Esophagus (tissue), 2 donors: Measurements from ENCODE around the gene ISL2. TPM values are rescaled to one million over a fixed set of nuclear protein-coding genes. Genes with fewer than 3 reads are reported as not detected.

Source experiments
- H3K27ac ChIP-seq, 2 donors: one replicate each; pipeline ENCODE4 v1.5.1; 2013; ENCODE audit warnings: low read depth in 2 of 2, mild to moderate bottlenecking in 2 of 2, inconsistent platforms in 1 of 2, low read length in 1 of 2, moderate library complexity in 1 of 2
- H3K27me3 ChIP-seq, 2 donors: one replicate each; pipeline ENCODE4 v1.6.1; 2013; ENCODE audit warnings: low read length in 2 of 2, control low read depth in 1 of 2, mild to moderate bottlenecking in 1 of 2; ENCODE audit not compliant: insufficient read depth in 2 of 2, control insufficient read depth in 1 of 2
- H3K36me3 ChIP-seq, 2 donors: one replicate each; pipeline ENCODE4 v1.6.1; 2013; ENCODE audit warnings: low read length in 1 of 2; ENCODE audit not compliant: control insufficient read depth in 2 of 2, insufficient read depth in 2 of 2
- H3K4me1 ChIP-seq, 2 donors: one replicate each; pipeline ENCODE4 v1.6.1; 2013; ENCODE audit warnings: low read length in 1 of 2; ENCODE audit not compliant: control insufficient read depth in 2 of 2, insufficient read depth in 2 of 2
- H3K4me3 ChIP-seq, 2 donors: one replicate each; pipeline ENCODE4 v1.5.1; 2013; ENCODE audit warnings: low read length in 2 of 2, mild to moderate bottlenecking in 2 of 2, low read depth in 1 of 2, moderate library complexity in 1 of 2
- H3K9me3 ChIP-seq, 2 donors: one replicate each; pipeline ENCODE4 v1.6.1; 2013; ENCODE audit warnings: mild to moderate bottlenecking in 2 of 2, low read depth in 1 of 2, low read length in 1 of 2, moderate library complexity in 1 of 2; ENCODE audit not compliant: control insufficient read depth in 2 of 2, insufficient read depth in 1 of 2
- WGBS, 2 donors: extraction: QIAGEN DNeasy Blood & Tissue Kit; methylation state at CpG; one replicate each; pipeline ENCODE4 v1.1.7; 2013; 5-methylcytosine and 5-hydroxymethylcytosine counted together
- polyA plus RNA-seq, 2 donors: library from polyadenylated mRNA; stranded (reverse); fragments of 200-250 nt; gene quantifications; one replicate each; pipeline ENCODE4 v1.2.3, GENCODE V29; 2013
- donor health status: healthy with polysubstance abuse.
- donor health status: Bipolar disorder and iron deficiency.

Gene ISL2
- polyA plus RNA-seq, 2 donors, result 0.24 TPM

DNA sequence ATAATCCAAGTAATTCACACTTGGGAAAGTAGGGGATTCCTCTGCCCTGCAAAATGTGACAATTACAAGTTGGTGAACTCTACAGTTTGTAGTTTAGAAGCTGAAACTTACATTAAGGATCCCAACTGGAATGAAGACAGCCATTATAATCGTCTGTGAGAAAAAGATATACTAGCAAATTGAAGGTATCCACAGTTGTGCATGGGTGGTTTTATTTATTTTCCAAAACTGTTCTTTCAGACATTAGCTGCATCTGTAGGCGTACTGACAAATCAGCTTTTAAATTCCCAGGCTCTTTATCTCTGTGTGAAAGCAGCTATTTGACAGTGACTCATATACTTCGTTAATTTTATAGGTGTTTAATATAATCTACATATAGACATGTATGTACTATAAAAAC is 12.5 kb upstream of the ISL2 start:
- H3K4me1 ChIP-seq, result no peaks in the 10 kb centered on the region
- H3K36me3 ChIP-seq, result no peaks in the 10 kb centered on the region
- H3K27me3 ChIP-seq, result peaks cover 0 to 4% of the 10 kb centered on the region in 2 donors
- no peak overlapping the region for H3K27ac ChIP-seq
- H3K4me3 ChIP-seq, result no peak overlapping the region
- WGBS, 2 donors, result 63 to 65% methylated on average over 3 of the region's 3 CpGs
- H3K9me3 ChIP-seq, result no peaks in the 10 kb centered on the region

DNA sequence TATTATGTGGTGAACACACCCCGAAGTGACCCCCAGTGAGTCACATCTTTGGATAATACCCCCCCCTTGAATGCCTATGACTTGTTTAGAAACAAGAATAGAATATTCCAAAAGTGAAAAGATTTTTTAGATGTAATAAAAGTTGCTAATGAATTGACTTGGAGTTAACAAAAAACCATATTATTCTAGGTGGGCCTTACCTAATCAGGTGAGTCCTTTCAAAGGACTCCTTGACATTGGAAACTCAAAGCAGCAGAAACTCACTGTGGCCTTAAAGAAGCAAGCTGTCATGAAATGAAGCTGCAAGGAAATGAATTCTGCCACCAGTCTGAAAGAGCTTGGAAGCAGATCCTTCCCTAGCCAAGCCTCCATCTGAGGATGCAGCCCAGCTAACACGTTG is 10.9 kb upstream of the ISL2 start:
- WGBS, 2 donors, result 73 to 81% methylated on average over 2 of the region's 2 CpGs
- Histone ChIP-seq H3K27ac (no peak overlapping the region), H3K36me3 (no peaks in the 10 kb centered on the region), H3K27me3 (peaks cover 0 to 4% of the 10 kb centered on the region in 2 donors), H3K4me1 (no peaks in the 10 kb centered on the region), H3K4me3 (no peak overlapping the region), H3K9me3 (no peaks in the 10 kb centered on the region)

DNA sequence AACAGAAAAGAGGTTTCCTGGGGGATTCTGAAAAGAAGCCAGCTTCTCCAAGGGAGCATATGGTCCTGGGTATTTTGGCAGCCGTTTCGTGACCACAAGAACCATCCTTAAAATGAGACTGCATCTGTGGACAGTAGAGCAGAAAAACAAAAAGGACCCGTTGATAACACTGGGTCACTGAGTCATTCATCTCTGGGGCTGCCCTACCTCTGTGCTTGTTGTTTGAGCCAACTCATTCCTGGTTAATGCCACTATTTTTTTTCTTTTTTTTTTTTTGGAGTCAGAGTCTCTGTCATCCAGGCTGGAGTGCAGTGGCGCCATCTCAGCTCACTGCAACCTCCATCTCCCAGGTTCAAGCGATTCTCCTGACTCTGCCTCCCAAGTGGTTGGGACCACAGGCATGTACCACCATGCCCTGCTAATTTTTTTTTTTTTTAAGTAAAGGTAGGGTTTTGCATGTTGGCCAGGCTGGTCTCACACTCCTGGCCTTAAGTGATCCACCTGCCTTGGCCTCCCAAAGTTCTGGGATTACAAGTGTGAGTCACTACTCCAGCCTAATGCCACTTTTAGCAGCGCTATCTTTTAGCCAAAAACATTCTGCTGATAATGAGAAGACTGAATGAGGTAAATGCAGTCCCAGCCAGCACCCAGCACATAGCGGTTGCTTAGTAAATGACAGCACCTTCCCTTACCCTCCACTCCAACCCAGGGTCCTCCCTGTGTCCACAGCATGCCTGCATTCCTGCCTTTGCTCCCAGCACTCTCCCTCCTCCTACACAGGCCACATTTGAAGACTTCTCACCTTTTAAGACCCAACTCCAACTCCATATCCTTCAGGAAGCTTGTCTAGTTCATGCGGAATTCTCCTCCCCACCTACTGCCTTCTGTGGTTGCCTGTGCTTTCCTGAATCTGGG is 9.1 kb upstream of the ISL2 start:
- no peaks in the 10 kb centered on the region for H3K4me1 ChIP-seq
- WGBS, 2 donors, result 75 to 81% methylated on average over 8 of the region's 8 CpGs
- H3K27me3 ChIP-seq, result peaks cover 0 to 4% of the 10 kb centered on the region in 2 donors

DNA sequence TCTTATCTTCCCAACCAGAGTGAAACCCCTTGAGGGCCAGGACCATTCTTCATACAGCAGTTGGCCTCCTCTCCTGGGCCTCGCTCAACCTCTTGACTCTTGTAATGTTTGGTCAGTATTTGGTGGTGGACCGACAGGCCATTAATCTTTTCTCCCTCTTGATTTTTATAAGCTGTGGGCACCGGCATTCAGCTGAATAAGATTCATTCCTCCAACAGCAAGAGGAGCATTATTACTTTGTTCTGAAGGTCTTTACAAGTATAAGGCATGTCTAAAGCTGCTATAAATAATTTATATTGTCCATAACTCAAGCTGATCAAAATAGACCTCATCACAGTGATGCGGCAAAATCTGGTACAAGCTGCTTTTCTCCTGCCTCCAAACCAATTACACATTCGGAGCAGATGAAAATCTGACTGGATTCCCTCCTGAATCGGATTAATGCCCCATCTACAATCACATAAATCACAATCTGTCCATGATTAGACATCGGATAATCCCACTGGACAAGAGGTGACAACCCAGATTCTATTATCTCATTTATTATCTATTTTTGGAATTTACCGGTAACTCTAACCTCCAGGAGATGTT is 8.4 kb upstream of the ISL2 start:
- Histone ChIP-seq H3K36me3 (no peaks in the 10 kb centered on the region), H3K4me3 (no peak overlapping the region), H3K4me1 (no peaks in the 10 kb centered on the region), H3K27me3 (no peaks in the 10 kb centered on the region), H3K9me3 (no peaks in the 10 kb centered on the region), H3K27ac (no peak overlapping the region)
- 86 to 87% methylated on average over 8 of the region's 8 CpGs for WGBS, 2 donors

More for the DNA sequence above, 9.1 kb upstream of the ISL2 start:
- H3K27ac ChIP-seq, result no peak overlapping the region
- no peak overlapping the region for H3K4me3 ChIP-seq
- H3K9me3 ChIP-seq, result no peaks in the 10 kb centered on the region
- no peaks in the 10 kb centered on the region for H3K36me3 ChIP-seq

DNA sequence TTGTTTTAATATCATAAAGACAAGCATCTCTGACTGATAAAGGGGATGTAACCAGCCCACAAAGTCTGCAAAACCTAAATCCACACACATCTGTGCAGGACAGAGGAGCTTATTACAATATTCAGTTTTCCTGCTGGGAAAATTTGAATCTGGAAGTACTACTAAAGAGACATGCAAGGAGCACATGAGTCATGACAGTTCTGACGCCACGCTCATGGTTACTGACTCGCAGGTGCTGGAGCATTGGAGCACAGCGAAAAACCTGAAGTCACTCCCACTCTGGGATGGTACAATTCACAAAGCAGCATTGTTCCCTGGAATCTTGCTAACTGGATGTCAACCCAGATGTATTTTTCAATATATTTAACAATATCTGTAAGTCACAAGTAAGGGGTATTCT is 7.6 kb upstream of the ISL2 start:
- no peaks in the 10 kb centered on the region for H3K9me3 ChIP-seq
- no peak overlapping the region for H3K4me3 ChIP-seq
- H3K27me3 ChIP-seq, result no peaks in the 10 kb centered on the region
- no peak overlapping the region for H3K27ac ChIP-seq
- H3K36me3 ChIP-seq, result no peaks in the 10 kb centered on the region
- 64 to 74% methylated on average over 4 of the region's 4 CpGs for WGBS, 2 donors
- no peaks in the 10 kb centered on the region for H3K4me1 ChIP-seq

DNA sequence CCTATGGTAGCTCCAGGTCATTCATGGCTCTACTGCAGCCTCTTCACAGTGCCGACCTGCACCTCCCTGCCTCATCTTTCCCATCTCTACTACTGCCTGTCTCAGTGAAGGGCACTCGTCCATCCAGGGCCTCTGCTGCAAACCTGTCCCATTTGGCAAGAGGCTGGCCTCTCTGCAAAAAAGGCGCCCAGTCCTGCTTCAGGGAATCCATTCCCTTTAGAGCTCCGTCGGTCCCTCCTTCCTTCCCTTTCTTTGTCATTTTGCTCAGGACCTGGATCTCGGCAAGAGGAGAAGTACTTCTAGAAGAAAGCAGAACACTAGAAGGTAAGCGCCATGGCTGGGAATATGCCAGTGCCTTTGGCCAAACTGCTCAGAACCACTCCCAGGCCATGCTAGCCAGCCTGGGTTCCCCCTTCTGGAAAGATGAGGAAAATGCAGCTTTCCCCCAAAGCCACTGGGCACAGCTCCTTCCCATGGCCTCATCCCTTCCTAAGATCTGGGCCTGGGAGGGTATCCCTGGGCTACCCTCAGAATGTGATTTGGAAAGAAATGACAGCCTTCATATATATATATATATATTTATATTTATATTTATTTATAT is 6.4 kb upstream of the ISL2 start:
- no peak overlapping the region for H3K4me3 ChIP-seq
- H3K36me3 ChIP-seq, result no peaks in the 10 kb centered on the region
- peaks cover 0 to 1% of the 10 kb centered on the region in 2 donors for H3K27me3 ChIP-seq
- peaks cover 0 to 2% of the 10 kb centered on the region in 2 donors for H3K4me1 ChIP-seq
- WGBS, 2 donors, result 68 to 72% methylated on average over 7 of the region's 7 CpGs
- no peaks in the 10 kb centered on the region for H3K9me3 ChIP-seq
- H3K27ac ChIP-seq, result no peak overlapping the region

DNA sequence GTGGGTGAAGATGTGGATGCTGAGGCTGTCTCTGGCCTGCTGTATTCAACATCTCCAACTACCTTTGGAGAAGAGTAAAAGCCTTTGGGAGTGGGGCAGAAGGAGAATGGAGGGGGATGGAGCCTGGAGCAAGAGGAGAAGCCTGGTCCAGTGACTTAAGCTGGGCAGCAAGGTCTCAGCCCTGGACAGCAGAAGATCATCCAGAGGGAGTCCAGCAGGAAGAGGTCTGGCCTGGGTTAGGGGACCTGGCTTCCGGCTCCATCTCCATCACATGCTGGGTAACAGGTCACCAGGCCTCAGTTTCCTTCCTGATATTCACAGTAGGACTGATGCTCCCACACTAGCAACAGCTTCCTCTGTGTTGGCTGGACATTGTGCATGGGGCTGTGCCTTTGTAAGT is 3.8 kb upstream of the ISL2 start:
- H3K27me3 ChIP-seq, result peaks cover 0 to 19% of the 10 kb centered on the region in 2 donors
- peaks cover 0 to 3% of the 10 kb centered on the region in 2 donors for H3K9me3 ChIP-seq
- H3K27ac ChIP-seq, result no peak overlapping the region
- no peaks in the 10 kb centered on the region for H3K36me3 ChIP-seq
- H3K4me1 ChIP-seq, result peaks cover 0 to 9% of the 10 kb centered on the region in 2 donors
- WGBS, 2 donors, result 93 to 96% methylated on average over 1 of the region's 1 CpG
- no peak overlapping the region for H3K4me3 ChIP-seq

DNA sequence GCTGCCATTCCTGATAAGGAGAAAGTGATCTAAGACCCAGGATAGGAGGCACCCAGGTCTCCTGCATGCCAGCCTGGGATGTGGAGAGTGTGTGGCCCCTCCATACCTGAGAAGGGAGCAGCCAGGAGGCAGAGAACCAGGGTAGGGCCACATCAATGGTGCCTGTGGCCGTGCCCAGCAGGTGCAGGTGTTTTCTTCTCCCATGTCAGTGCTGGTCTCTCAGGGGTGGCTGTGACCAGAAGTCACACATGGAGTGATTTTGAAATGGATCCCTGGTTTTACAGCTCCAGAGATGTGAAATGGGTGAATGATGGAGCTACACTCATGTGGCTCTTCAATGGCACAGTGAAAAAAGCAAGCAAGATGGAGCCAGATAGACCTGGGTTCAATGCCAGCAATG is 3.3 kb upstream of the ISL2 start:
- Histone ChIP-seq H3K4me3 (no peak overlapping the region), H3K9me3 (peaks cover 0 to 7% of the 10 kb centered on the region in 2 donors), H3K27ac (no peak overlapping the region), H3K4me1 (peaks cover 0 to 13% of the 10 kb centered on the region in 2 donors), H3K36me3 (no peaks in the 10 kb centered on the region), H3K27me3 (peaks cover 0 to 23% of the 10 kb centered on the region in 2 donors)
- WGBS, 2 donors, result 88 to 98% methylated on average over 1 of the region's 1 CpG

DNA sequence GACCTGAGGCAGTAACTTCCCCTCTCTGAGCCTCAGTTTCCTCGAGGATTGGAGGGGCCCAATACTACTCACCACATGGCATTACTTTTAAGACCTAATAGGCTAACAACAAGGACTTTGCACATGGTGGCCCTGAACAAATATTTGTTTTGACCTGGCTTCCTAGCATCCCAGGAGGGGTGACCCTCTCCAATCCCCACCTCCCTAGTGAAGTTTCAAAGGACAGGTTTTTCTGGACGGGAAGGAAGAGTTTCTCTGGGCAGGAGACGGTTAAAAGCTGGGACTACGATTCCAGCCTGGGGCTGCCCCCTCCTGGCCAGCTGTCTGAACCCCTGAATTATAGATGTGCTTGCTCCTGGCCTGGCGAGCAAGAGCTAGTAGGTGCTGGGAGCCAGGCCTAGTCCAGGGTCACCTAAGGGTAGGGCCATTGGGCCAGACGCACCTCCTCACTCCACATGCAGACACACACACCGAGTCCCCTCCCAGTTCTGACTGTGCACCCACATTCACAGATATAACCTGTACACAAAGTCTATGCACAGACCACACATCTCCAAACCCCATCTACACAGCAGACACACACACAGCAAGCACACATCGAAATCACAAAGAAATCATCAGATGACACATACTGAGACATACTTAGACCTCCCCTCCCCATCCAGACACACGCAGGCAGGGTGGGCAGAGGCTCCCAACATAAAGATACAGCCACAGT is 2.7 kb upstream of the ISL2 start:
- 50 to 53% methylated on average over 9 of the region's 9 CpGs for whole genome bisulfite sequencing, 2 donors
- peaks cover 0 to 7% of the 10 kb centered on the region in 2 donors for H3K9me3 ChIP-seq
- H3K36me3 ChIP-seq, result no peaks in the 10 kb centered on the region
- peaks cover 0 to 25% of the 10 kb centered on the region in 2 donors for H3K27me3 ChIP-seq
- H3K27ac ChIP-seq, result no peak overlapping the region
- H3K4me1 ChIP-seq, result peaks cover 0 to 13% of the 10 kb centered on the region in 2 donors
- no peak overlapping the region for H3K4me3 ChIP-seq
